ENCODE measurements around the gene NAA25. TPM values are rescaled to one million over a fixed set of nuclear protein-coding genes. Genes with fewer than 3 reads are reported as not detected.
"Not testable (repeated sequence)": the region's sequence is repeated elsewhere in the genome, so short reads cannot be mapped to it uniquely, and the experiment has no call there.

Gene NAA25
- polyA plus RNA-seq, 1 donor from 2014 or later = 30.7 TPM

GRCh38 chr12:112001576-112001975, 107.0 kb downstream of the NAA25 start:
- Histone ChIP-seq H3K9ac (ENCODE audit: low read length) (no peak overlapping the region), H3K4me3 (ENCODE audit: low read length) (no peak overlapping the region), H3K4me2 (ENCODE audit: low read length) (no peak overlapping the region), H3K9me2 (ENCODE audit: insufficient read depth, low read length) (no peaks in the 10 kb centered on the region), H3K27ac (ENCODE audit: low read length) (no peak overlapping the region), H3K9me3 (ENCODE audit: low read length) (no peaks in the 10 kb centered on the region), H3K36me3 (ENCODE audit: insufficient read depth, low read length) (no peaks in the 10 kb centered on the region), H3F3A (ENCODE audit: insufficient read depth, low read length, poor library complexity, severe bottlenecking) (no peaks in the 10 kb centered on the region), H2AFZ (ENCODE audit: low read depth, low read length) (no peak overlapping the region), H3K27me3 (ENCODE audit: insufficient read depth, low read depth, low read length) (no peaks in the 10 kb centered on the region), H3K79me2 (replicated peaks; ENCODE audit: insufficient read depth, low read length) (no peaks in the 10 kb centered on the region), H4K20me1 (ENCODE audit: insufficient read depth) (no peaks in the 10 kb centered on the region)
- TF ChIP-seq CTCF (IDR thresholded peaks at IDR 0.05; ENCODE audit: poor library complexity, severe bottlenecking) (no peak), RAD21 (conservative IDR thresholded peaks at IDR 0.05) (no peak), EZH2 (IDR thresholded peaks at IDR 0.05; ENCODE audit: borderline replicate concordance, insufficient read depth, low read length, poor library complexity, severe bottlenecking) (no peak), TAF1 (IDR thresholded peaks at IDR 0.05; ENCODE audit: low read depth) (no peak), MXI1 (conservative IDR thresholded peaks at IDR 0.05; ENCODE audit: poor library complexity, severe bottlenecking) (no peak), SMC3 (conservative IDR thresholded peaks at IDR 0.05; ENCODE audit: poor library complexity) (no peak), REST (IDR thresholded peaks at IDR 0.05; ENCODE audit: borderline replicate concordance) (no peak), POLR2AphosphoS5 (IDR thresholded peaks at IDR 0.05) (no peak), EP300 (conservative IDR thresholded peaks at IDR 0.05; ENCODE audit: poor library complexity, severe bottlenecking) (no peak)

DNA sequence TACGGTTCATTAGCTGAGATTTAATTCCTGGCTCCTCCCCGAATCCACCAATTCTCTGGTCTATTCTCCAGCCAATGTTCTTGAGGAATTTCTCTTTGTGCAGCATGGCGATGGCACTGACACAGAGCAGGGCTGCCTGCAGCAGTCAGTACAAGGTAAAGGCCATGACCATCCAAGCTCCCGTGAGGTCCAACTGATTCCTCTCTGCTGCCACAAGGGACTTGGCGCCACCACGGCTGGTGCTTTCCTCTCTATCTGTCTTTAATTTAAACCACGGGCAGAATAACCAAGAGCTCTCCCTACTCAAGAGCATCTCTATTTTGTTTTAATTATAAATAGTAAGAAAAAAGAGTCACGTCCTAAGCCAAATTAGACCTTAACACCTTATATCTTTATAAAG, 107.8 kb downstream of the NAA25 start:
- H3K9ac ChIP-seq (ENCODE audit: low read length) = no peak overlapping the region
- no peaks in the 10 kb centered on the region for H4K20me1 ChIP-seq (ENCODE audit: insufficient read depth)
- H3K9me3 ChIP-seq (ENCODE audit: low read length) = no peaks in the 10 kb centered on the region
- TF ChIP-seq TAF1 (IDR thresholded peaks at IDR 0.05; ENCODE audit: low read depth) (no peak), POLR2AphosphoS5 (IDR thresholded peaks at IDR 0.05) (no peak), CTCF (IDR thresholded peaks at IDR 0.05; ENCODE audit: poor library complexity, severe bottlenecking) (no peak), SMC3 (conservative IDR thresholded peaks at IDR 0.05; ENCODE audit: poor library complexity) (no peak)
- no peak overlapping the region for H3K4me2 ChIP-seq (ENCODE audit: low read length)
- no peaks in the 10 kb centered on the region for H3K79me2 ChIP-seq (replicated peaks; ENCODE audit: insufficient read depth, low read length)
- no peak overlapping the region for H2AFZ ChIP-seq (ENCODE audit: low read depth, low read length)
- no peak overlapping the region for H3K4me3 ChIP-seq (ENCODE audit: low read length)
- no peaks in the 10 kb centered on the region for H3K9me2 ChIP-seq (ENCODE audit: insufficient read depth, low read length)
- no peaks in the 10 kb centered on the region for H3K36me3 ChIP-seq (ENCODE audit: insufficient read depth, low read length)
- H3F3A ChIP-seq (ENCODE audit: insufficient read depth, low read length, poor library complexity, severe bottlenecking) = no peaks in the 10 kb centered on the region
- no peak overlapping the region for H3K27ac ChIP-seq (ENCODE audit: low read length)
- no peaks in the 10 kb centered on the region for H3K27me3 ChIP-seq (ENCODE audit: insufficient read depth, low read depth, low read length)

DNA sequence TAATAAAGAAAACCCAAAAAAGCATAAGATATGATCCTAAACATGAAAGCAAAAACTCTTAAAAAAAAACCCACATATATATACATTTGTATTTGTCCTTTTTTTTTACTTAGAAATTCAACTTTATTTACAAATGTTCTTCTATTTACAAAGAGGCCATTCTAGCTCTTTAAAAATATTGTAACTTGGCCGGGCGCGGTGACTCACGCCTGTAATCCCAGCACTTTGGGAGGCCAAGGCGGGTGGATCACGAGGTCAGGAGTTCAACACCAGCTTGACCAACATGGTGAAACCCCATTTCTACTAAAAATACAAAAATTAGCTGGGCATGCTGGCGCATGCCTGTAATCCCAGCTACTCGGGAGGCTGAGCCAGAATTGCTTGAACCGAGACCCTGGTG, 109.5 kb downstream of the NAA25 start:
- not testable (repeated sequence) for H3K4me2 ChIP-seq (ENCODE audit: low read length); H3K9me2 ChIP-seq (ENCODE audit: insufficient read depth, low read length); H3K9ac ChIP-seq (ENCODE audit: low read length); H3K9me3 ChIP-seq (ENCODE audit: low read length); H3K36me3 ChIP-seq (ENCODE audit: insufficient read depth, low read length); H3K4me3 ChIP-seq (ENCODE audit: low read length); H3F3A ChIP-seq (ENCODE audit: insufficient read depth, low read length, poor library complexity, severe bottlenecking); H3K27ac ChIP-seq (ENCODE audit: low read length); H4K20me1 ChIP-seq (ENCODE audit: insufficient read depth); H3K79me2 ChIP-seq (replicated peaks; ENCODE audit: insufficient read depth, low read length); H3K27me3 ChIP-seq (ENCODE audit: insufficient read depth, low read depth, low read length); H2AFZ ChIP-seq (ENCODE audit: low read depth, low read length)
